ENCODE data around the gene CAMK1.
A peak's percentile ranks its signal among the peaks of the same experiment; 100 is the strongest.

DNA sequence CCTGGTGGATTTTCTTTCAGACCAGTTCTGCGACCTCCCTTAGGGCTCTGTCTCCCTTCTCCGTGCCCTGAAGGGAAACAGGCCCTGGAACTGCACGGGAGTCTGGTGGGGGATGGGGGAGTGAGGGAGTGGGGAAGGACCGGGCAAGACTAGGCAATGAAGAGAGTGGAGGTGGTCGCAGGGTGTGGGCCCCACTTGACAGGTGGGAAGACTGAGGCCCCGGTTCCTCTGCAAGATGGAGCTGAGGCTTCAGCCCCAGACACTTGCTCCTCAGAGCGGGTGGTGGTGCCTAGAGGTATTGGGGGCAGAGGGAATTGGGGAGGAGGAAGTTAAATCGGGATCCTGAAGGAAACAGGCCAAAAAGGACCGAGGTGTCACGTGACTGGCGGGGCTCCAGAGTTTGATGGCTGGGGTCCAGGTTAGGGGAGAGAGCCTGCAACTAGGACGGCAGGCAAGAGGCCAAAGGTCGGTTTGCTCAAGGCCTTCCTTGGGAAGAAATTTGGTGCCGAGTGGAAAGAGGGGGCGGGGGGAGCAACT is 597 bp upstream of the CAMK1 start:
- TF ChIP-seq, protein P1, sequence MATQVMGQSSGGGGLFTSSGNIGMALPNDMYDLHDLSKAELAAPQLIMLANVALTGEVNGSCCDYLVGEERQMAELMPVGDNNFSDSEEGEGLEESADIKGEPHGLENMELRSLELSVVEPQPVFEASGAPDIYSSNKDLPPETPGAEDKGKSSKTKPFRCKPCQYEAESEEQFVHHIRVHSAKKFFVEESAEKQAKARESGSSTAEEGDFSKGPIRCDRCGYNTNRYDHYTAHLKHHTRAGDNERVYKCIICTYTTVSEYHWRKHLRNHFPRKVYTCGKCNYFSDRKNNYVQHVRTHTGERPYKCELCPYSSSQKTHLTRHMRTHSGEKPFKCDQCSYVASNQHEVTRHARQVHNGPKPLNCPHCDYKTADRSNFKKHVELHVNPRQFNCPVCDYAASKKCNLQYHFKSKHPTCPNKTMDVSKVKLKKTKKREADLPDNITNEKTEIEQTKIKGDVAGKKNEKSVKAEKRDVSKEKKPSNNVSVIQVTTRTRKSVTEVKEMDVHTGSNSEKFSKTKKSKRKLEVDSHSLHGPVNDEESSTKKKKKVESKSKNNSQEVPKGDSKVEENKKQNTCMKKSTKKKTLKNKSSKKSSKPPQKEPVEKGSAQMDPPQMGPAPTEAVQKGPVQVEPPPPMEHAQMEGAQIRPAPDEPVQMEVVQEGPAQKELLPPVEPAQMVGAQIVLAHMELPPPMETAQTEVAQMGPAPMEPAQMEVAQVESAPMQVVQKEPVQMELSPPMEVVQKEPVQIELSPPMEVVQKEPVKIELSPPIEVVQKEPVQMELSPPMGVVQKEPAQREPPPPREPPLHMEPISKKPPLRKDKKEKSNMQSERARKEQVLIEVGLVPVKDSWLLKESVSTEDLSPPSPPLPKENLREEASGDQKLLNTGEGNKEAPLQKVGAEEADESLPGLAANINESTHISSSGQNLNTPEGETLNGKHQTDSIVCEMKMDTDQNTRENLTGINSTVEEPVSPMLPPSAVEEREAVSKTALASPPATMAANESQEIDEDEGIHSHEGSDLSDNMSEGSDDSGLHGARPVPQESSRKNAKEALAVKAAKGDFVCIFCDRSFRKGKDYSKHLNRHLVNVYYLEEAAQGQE (IDR thresholded peaks at IDR 0.05) = peak; percentile 28
- TF ChIP-seq EGR1 (IDR thresholded peaks at IDR 0.05; ENCODE audit: low read depth in 2 of 2) (peak; percentile 65 to 74), TAF1 (conservative IDR thresholded peaks at IDR 0.05) (no peak), RXRA (IDR thresholded peaks at IDR 0.05) (peak; percentile 41 to 69), NR2F2 (IDR thresholded peaks at IDR 0.05) (peak; percentile 95), FOXA1 (IDR thresholded peaks at IDR 0.05) (no peak), YY1 (IDR thresholded peaks at IDR 0.05) (no peak), SP1 (IDR thresholded peaks at IDR 0.05) (peak; percentile 89)
- TF ChIP-seq, protein P2, sequence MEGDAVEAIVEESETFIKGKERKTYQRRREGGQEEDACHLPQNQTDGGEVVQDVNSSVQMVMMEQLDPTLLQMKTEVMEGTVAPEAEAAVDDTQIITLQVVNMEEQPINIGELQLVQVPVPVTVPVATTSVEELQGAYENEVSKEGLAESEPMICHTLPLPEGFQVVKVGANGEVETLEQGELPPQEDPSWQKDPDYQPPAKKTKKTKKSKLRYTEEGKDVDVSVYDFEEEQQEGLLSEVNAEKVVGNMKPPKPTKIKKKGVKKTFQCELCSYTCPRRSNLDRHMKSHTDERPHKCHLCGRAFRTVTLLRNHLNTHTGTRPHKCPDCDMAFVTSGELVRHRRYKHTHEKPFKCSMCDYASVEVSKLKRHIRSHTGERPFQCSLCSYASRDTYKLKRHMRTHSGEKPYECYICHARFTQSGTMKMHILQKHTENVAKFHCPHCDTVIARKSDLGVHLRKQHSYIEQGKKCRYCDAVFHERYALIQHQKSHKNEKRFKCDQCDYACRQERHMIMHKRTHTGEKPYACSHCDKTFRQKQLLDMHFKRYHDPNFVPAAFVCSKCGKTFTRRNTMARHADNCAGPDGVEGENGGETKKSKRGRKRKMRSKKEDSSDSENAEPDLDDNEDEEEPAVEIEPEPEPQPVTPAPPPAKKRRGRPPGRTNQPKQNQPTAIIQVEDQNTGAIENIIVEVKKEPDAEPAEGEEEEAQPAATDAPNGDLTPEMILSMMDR (IDR thresholded peaks at IDR 0.05; ENCODE audit: low read depth, low read length, missing input control) = no peak
- TF ChIP-seq, protein P3, sequence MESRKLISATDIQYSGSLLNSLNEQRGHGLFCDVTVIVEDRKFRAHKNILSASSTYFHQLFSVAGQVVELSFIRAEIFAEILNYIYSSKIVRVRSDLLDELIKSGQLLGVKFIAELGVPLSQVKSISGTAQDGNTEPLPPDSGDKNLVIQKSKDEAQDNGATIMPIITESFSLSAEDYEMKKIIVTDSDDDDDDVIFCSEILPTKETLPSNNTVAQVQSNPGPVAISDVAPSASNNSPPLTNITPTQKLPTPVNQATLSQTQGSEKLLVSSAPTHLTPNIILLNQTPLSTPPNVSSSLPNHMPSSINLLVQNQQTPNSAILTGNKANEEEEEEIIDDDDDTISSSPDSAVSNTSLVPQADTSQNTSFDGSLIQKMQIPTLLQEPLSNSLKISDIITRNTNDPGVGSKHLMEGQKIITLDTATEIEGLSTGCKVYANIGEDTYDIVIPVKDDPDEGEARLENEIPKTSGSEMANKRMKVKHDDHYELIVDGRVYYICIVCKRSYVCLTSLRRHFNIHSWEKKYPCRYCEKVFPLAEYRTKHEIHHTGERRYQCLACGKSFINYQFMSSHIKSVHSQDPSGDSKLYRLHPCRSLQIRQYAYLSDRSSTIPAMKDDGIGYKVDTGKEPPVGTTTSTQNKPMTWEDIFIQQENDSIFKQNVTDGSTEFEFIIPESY (IDR thresholded peaks at IDR 0.05) = peak; percentile 40
- TF ChIP-seq, protein P4, sequence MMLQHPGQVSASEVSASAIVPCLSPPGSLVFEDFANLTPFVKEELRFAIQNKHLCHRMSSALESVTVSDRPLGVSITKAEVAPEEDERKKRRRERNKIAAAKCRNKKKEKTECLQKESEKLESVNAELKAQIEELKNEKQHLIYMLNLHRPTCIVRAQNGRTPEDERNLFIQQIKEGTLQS (IDR thresholded peaks at IDR 0.05) = peak; percentile 39
- TF ChIP-seq, protein P5, sequence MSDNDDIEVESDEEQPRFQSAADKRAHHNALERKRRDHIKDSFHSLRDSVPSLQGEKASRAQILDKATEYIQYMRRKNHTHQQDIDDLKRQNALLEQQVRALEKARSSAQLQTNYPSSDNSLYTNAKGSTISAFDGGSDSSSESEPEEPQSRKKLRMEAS (IDR thresholded peaks at IDR 0.05) = peak; percentile 48

Measured in liver (tissue), 3 donors.